Endothelial cell (in vitro differentiated cells): ENCODE measurements around the gene MARK3. TPM values are rescaled to one million over a fixed set of nuclear protein-coding genes. Genes with fewer than 3 reads are reported as not detected.

ENCODE experiments used
- DNase-seq: peaks from one replicate; pipeline ENCODE4 v3.0.0; 2021; ENCODE audit warnings: low spot score
- H3K27ac Mint-ChIP-seq: one replicate; pipeline ENCODE4 v1.8.0; 2021; ENCODE audit warnings: mixed read lengths, inconsistent platforms; ENCODE audit not compliant: unreplicated experiment
- H3K27me3 Mint-ChIP-seq: one replicate; pipeline ENCODE4 v1.8.0; 2021; ENCODE audit warnings: mild to moderate bottlenecking, moderate library complexity, mixed read lengths, inconsistent platforms; ENCODE audit not compliant: unreplicated experiment
- H3K36me3 Mint-ChIP-seq: one replicate; pipeline ENCODE4 v1.8.0; 2021; ENCODE audit warnings: mild to moderate bottlenecking, low read depth, mixed read lengths, inconsistent platforms; ENCODE audit not compliant: unreplicated experiment
- H3K4me1 Mint-ChIP-seq: one replicate; pipeline ENCODE4 v1.8.0; 2021; ENCODE audit warnings: mild to moderate bottlenecking, mixed read lengths, inconsistent platforms; ENCODE audit not compliant: unreplicated experiment
- H3K4me3 Mint-ChIP-seq: one replicate; pipeline ENCODE4 v1.8.0; 2021; ENCODE audit warnings: mild to moderate bottlenecking, mixed read lengths, inconsistent platforms; ENCODE audit not compliant: unreplicated experiment
- H3K9me3 Mint-ChIP-seq: one replicate; pipeline ENCODE4 v1.8.0; 2021; ENCODE audit warnings: mixed read lengths, inconsistent platforms; ENCODE audit not compliant: unreplicated experiment
- total RNA-seq: library from RNA; stranded (reverse); fragmentation: NEBNext Ultra II Directional; extraction: Animal tissue kit (Norgen Biotek cat#: 25700); gene quantifications from one replicate; pipeline ENCODE4 v1.2.1, GENCODE V29; 2021; ENCODE audit not compliant: unreplicated experiment
- TF ChIP-seq, protein P1 (sequence below): fragments of 200-600 bp; sonication (generic); IDR thresholded peaks from one replicate; pipeline ENCODE4 v1.5.0; 2021; ENCODE audit warnings: antibody characterized with exemption; ENCODE audit not compliant: unreplicated experiment

Gene MARK3
- total RNA-seq, 1 donor from 2014 or later, result 70.8 TPM

DNA sequence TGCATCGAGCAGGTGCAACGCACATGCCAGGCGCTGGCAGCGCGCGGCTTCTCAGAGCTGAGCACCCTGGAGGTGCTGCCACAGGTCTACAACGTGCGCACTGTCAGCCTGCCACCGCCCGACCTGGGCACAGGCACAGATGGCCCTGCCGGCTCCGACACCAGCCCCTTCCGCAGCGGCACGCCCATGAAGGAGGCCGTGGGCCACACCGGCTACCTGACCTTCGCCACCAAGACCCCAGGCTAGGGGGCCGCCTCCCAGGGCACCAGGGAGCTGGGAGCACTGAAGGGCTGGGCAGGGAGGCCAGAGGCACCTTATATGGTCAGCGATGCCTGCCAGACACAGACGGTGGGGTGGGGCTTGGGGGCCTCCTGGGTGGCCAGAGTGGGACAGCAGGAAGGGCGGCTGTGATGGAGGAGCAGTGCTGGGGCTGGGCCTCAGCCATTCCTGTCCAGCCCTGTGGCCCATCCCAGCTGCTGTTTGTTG lies 149.4 kb downstream of the MARK3 start:
- Mint-ChIP-seq H3K4me3 (no peak overlapping the region), H3K27me3 (peaks cover 13% of the 10 kb centered on the region), H3K4me1 (peaks cover 5% of the 10 kb centered on the region), H3K36me3 (no peaks in the 10 kb centered on the region), H3K9me3 (no peaks in the 10 kb centered on the region), H3K27ac (no peak overlapping the region)
- TF ChIP-seq, protein P1, sequence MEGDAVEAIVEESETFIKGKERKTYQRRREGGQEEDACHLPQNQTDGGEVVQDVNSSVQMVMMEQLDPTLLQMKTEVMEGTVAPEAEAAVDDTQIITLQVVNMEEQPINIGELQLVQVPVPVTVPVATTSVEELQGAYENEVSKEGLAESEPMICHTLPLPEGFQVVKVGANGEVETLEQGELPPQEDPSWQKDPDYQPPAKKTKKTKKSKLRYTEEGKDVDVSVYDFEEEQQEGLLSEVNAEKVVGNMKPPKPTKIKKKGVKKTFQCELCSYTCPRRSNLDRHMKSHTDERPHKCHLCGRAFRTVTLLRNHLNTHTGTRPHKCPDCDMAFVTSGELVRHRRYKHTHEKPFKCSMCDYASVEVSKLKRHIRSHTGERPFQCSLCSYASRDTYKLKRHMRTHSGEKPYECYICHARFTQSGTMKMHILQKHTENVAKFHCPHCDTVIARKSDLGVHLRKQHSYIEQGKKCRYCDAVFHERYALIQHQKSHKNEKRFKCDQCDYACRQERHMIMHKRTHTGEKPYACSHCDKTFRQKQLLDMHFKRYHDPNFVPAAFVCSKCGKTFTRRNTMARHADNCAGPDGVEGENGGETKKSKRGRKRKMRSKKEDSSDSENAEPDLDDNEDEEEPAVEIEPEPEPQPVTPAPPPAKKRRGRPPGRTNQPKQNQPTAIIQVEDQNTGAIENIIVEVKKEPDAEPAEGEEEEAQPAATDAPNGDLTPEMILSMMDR, result no peak
- DNase-seq, result no peak

- Mint-ChIP-seq H3K27ac (no peak overlapping the region), H3K36me3 (no peaks in the 10 kb centered on the region), H3K4me3 (no peak overlapping the region), H3K4me1 (no peaks in the 10 kb centered on the region), H3K9me3 (no peaks in the 10 kb centered on the region), H3K27me3 (peaks cover 12% of the 10 kb centered on the region)
- TF ChIP-seq, protein P1, result no peak
- DNase-seq, result no peak
Measured at GRCh38 chr14:103535081-103535890, 150.1 kb downstream of the MARK3 start.

DNA sequence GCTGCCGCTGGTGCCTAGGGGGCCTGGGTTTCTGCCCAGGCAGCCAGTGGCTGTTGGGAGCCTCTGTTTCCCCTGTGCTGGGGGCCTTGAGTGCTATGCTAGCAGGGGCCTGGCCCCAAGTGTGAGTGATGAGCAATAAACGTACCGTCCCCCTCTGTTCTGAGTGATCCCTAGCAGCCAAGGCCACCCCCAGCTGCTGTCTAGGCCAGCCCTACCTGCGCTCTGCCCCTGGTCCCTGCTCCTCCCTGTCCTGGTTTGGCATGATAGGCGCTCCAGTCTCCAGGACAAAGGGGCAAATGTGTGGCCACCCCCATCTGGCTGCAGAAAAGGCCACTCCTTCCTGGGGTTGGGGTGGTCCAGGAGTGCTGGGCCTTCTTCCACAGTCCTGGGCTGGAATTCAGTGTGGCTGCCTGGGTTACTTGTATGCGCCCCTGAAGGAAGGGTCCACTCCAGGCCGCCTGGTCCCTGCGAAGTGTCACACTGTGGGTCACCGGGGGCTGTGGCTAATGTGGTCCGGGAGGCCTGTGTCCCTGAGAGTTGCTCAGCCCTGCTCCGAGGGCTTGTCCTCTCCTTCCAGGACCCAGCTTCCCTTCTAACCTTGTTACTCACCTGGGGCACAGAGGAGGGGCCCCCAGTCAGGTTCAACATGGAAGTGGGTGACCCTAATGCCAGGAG lies 150.8 kb downstream of the MARK3 start:
- TF ChIP-seq, protein P1, result no peak
- H3K4me3 Mint-ChIP-seq, result no peak overlapping the region
- H3K27ac Mint-ChIP-seq, result no peak overlapping the region
- no peak for DNase-seq
- H3K9me3 Mint-ChIP-seq, result no peaks in the 10 kb centered on the region
- H3K27me3 Mint-ChIP-seq, result peaks cover 17% of the 10 kb centered on the region
- H3K36me3 Mint-ChIP-seq, result no peaks in the 10 kb centered on the region
- H3K4me1 Mint-ChIP-seq, result no peaks in the 10 kb centered on the region

DNA sequence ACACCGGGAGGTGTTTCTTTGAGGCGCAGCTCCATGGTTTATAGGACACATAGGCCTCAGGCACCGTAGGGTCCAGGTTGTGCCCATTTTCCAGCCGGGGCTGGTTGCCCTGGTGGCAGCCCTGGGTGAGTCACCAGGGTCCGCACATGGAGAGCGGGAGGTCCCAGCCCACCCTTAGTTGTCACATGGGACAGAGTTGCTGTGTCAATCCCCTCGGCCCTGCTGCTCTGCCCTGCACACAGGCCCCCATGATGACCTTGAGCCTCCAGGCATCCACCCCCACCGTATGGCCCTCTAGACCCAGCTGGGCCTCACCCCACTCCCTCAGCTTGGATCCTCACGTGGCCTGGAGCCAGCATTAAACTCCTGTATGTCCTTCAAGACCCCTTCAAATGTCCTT lies 151.5 kb downstream of the MARK3 start:
- Mint-ChIP-seq H3K9me3 (no peaks in the 10 kb centered on the region), H3K27ac (peak overlapping the region; percentile 61), H3K4me1 (no peaks in the 10 kb centered on the region), H3K4me3 (peak overlapping the region; percentile 32), H3K27me3 (peaks cover 11% of the 10 kb centered on the region), H3K36me3 (no peaks in the 10 kb centered on the region)
- TF ChIP-seq, protein P1, result no peak
- DNase-seq, result no peak
